GM18526 (cell line): Measurements from ENCODE around the gene KRTAP5-3.
"Not testable (repeated sequence)": the region's sequence is repeated elsewhere in the genome, so short reads cannot be mapped to it uniquely, and the experiment has no call there.

Source experiments
- POLR2A ChIP-seq: IDR thresholded peaks from 3 replicates; pipeline ENCODE4 v1.6.1; 2011; ENCODE audit not compliant: insufficient read length; ENCODE audit errors: extremely low read depth

The KRTAP5-3 gene

DNA sequence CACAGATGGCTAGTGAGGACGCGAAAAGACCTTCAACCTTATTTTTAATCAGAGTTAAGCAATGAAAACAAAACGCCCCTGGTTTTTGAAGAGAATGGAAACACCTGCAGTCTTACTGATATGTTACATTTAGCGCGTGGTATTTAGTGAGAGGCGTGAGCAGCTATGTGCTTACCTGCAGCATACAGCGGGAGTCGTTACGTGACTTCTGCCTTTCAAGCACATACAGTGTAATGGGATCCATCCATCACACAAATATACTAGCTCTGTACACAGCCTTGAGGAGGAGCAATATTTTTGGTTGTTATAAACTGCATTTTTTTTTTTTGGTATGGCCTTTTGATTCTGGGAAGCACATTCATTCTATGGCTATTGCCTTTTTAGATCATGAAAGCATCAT is 15.6 kb downstream of the KRTAP5-3 start:
- TF ChIP-seq POLR2A = no peak

- no peak for TF ChIP-seq POLR2A
These were observed 18.3 kb downstream of the KRTAP5-3 start for GRCh38 chr11:1589996-1590395.

- TF ChIP-seq POLR2A = no peak
These were observed 21.6 kb downstream of the KRTAP5-3 start for GRCh38 chr11:1586699-1587098.

DNA sequence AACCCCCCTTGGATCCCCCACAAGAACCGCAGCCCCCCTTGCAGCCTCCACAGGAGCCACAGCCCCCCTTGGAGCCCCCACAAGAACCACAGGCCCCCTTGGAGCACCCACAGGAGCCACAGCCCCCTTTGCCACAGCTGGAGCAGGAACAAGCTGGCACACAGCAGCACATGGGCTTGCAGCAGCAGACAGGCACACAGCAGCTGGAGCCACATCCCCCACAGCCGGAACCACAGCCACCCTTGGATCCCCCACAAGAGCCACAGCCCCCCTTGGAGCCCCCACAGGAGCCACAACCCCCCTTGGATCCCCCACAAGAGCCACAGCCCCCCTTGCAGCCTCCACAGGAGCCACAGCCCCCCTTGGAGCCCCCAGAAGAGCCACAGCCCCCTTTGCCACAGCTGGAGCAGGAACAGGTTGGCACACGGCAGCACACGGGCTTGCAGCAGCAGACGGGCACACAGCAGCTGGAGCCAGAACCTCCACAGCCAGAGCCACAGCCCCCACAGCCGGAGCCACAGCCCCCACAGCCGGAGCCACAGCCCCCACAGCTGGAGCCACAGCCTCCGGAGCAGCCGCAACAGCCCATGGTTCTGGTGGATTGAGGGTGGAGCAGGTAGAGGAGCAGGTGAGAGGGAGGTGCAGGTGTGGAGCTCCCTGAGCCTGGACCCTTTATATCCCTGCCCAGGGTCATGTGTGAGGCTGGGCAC is 23.4 kb downstream of the KRTAP5-3 start, which contains the start of gene KRTAP5-1:
TSS of gene KRTAP5-1 (minus strand) at position 623 of the 710 bp plus-strand sequence. CDS start at position 589, 34 bp downstream.
- TF ChIP-seq POLR2A = not testable (repeated sequence)

DNA sequence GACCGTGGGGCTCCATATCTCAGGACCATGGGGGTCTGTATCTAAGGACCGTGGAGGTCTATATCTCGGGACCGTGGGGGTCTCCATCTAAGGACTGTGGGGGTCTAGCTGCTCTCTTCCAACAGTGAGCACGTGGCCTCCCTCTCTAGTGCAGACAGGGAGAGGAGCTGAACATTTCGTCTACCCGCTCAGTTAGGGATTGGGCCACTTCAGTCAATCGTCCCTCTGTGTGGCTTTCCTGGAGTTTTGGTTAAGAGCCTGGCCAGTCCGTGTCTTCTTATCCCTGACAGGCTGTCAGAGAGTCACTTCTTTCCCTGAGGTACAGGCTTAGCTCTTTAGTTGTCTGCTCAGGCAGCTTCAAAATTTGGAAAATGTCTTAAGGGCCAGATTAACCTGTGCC is 26.3 kb downstream of the KRTAP5-3 start:
- TF ChIP-seq POLR2A = no peak

- no peak for TF ChIP-seq POLR2A
These were observed 31.4 kb downstream of the KRTAP5-3 start for GRCh38 chr11:1576825-1577224.

GRCh38 chr11:1574933-1575242 is 33.4 kb downstream of the KRTAP5-3 start:
- TF ChIP-seq POLR2A = no peak

DNA sequence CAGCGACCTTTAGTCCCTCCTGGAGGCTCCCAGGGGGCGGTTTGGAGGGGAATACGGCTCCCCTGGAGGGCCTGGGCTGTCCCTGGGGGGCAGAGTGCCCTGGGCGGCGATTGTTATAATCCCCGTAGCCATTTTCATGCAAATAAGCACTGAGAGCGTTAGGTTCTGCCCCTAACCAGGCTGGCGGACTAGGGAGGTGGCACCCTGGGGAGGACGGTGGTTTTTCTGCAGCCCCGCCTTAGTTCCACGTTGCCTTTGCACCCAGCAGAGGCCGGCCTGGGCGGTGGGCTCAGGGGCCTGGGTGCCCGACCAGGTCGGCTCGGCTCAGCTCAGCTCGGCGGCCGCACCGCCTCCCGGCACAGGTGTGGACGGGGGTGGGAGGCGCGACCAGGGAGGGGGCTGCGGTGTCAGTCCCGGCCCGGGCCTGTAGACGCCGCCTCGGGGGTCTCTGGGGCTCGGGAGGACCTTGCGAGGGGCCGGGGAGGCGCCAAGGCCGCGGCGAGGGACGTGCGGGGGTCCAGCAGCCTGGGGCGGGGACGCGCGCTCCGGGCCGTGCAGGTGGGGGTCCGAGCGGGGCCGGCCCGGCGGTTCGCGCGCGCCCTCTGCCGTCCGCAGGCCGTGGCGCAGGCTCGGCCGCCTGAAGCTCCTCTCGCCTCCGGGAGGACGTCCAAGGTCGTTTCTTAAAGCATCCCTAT is 33.9 kb downstream of the KRTAP5-3 start:
- no peak for TF ChIP-seq POLR2A

DNA sequence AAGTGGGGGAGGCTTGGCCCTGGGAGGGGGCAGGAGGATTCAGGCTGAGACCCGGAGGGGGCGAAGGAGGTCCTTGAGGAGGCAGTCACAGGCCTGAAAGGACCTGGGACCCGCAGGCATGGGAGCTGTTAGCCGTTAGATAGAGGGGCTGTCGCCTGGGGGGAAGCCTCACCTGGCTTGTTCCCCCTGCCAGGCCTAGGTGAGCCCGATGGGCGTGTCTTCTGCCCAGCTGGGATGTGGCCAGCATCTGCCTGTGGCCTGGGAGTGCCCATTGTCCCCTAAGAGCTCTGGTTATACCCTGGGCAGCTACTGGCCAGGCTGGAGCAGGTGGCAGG is 34.4 kb downstream of the KRTAP5-3 start:
- no peak for TF ChIP-seq POLR2A

DNA sequence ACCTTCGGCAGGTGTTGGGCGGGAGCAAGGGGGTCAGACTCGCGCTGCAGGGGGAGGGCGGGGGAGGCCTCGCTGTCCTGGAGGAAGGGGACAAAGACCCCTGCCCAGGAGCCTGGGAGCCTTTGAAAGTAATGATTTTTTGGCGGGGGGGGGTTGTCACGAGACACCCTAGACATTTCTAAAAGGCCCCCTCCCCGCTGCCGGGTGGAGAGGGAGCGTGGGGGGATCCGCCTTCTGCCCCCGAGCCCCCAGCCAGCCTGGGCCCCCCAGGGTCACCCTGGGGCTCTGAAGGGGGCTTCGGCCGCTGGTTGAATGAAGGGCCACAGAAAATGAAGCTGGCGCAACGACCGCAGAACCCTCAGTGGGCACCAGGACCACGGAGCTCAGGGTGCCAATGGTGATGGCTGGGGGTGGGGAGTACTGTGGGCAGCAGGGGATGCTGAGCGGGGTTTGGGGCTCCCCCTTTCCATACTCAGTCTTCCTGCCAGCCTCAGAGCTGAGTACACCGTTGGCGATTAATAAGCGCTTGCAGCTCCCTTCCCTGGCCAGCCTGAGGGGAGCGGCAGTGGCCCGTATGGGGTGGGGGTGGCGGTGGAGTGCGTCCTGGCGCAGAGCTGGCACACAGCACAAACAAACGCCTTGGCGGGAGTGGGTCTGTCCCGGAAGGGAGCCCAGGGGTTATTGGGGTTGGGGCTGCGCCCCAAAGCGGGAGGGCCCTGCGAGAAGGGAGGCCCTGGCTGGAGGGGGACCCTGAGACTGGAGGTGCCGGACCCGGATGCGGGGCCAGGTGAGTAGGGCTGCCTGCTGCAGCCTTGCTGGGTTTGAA is 35.0 kb downstream of the KRTAP5-3 start:
- no peak for TF ChIP-seq POLR2A

DNA sequence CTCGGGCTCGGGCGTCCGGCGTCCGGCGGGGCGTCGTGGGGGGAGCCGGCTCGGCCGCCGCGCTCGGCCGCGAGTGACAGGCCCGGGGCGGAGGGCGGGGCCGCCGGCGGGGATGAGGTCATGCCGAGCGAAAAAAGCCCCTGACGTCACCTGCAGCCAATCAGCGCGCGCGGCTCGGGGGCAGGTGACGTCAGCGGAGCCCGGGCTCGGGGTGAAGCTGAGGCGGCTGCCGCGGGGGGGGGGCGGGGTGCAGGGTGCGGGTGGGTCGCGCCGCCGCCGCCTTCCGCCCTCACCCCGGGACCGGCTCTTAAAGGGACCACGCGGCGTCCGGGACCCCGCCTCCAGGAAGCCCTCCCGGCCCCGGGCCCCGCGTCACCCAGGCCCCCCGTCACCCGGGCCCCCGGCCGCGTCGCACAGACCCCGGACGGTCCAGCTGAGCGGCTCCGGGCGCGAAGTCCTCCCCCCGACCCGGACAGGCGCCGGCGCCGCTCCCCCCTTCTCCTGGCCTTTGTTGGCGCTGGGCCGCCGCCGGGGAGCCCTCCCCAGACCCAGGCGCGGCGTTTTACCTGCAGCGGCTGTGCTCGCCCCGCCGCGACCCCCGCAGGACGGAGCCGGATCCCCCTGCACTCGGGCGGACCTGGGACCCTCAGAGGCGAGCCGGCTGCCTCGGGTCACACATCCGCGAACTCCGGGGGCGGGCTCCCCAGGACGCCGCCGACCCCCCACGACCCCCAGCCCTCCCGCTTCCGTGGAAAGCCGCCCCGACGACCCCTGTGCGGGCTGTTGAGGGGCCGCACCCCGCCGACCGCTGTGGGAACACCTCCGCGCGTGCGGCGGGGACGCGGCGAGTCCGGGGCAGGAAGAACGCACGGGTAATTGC is 35.8 kb downstream of the KRTAP5-3 start, which contains the start of gene DUSP8:
TSS of gene DUSP8 (minus strand) at position 75 of the 880 bp plus-strand sequence. CDS start 6,445 bp downstream, outside the sequence.
- no peak for TF ChIP-seq POLR2A

GRCh38 chr11:1571760-1572196 is 36.5 kb downstream of the KRTAP5-3 start:
- TF ChIP-seq POLR2A = no peak

DNA sequence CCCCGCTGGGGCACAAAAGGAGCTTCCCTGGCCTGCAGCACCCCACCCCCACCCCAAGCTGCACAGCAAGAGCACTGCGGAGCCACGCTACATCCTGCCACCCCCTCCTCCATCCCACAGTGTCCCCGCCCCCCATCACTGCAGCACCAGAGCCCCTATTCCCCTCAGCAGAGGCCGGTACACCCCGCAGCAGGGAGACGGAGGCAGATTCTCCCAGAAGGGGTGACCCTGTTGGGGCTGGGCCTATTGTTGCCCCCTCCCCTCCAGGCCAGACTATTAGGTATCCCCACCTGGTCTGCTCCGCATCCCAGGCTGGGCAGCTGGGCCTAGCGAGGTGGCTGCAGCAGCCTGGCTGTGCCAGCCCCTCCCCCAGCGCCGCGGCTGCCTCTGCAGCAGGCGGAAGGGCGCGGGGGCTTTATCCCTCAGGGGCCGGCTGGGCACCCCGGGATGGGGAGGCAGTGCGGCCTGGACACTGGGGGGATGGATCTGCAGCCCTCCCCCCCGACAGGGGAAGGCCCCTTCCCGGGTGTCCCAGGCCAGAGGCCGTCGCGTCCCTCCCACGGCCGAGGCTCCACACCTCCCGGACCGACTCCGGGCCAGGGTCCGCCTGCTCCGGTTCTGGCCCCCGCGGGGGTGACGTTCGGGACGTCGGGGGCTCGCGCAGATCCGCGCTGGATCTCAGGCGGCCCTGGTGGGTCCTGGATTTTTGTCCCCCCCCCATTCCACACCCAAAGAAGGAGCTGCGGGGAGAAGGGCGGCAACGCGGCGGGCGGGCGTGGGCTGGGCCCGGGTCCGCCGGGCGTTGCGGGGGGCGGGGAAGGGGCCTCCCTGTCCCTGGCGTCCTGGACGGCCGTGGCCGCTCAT is 37.1 kb downstream of the KRTAP5-3 start:
- TF ChIP-seq POLR2A = no peak

- TF ChIP-seq POLR2A = no peak
These were observed 37.8 kb downstream of the KRTAP5-3 start for GRCh38 chr11:1570531-1570895.
